ENCODE data around the gene CASP6. TPM values are rescaled to one million over a fixed set of nuclear protein-coding genes. Genes with fewer than 3 reads are reported as not detected.

Gene CASP6
- total and polyA plus RNA-seq, 2 experiments from 2014 or later, result 15.8 to 18.5 TPM

DNA sequence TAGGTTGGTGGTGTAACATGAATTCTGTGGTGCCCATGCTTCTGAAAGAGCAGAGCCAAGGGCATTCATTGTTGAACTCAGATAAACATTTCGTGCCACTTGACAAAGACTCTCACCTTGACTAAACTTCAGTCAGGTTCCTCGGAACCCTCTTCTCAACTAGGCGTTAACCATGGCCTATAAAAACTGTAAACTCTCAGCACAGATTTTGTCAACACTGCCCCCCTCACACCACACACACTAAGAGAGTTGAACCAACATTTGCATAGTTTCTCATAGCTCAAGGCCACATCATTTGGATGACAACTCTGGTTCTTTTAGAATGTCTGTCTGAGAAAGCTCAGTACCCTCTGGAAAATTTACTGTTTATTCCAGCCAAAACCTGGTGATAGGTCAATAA is 28.1 kb downstream of the CASP6 start:
- in situ Hi-C loops (cut with MboI), result no loop called here
- Histone ChIP-seq H3K9ac (no peak overlapping the region), H3K4me3 (no peak overlapping the region), H3K9me2 (ENCODE audit: insufficient read depth) (no peaks in the 10 kb centered on the region), H3K9me3 (ENCODE audit: low read depth) (no peaks in the 10 kb centered on the region), H3K4me2 (ENCODE audit: unreplicated experiment) (no peak overlapping the region), H3K4me1 (ENCODE audit: insufficient read depth) (no peaks in the 10 kb centered on the region), H3K36me3 (ENCODE audit: low read depth) (no peaks in the 10 kb centered on the region), H3K27me3 (replicated peaks; ENCODE audit: insufficient read depth) (no peaks in the 10 kb centered on the region), H2AFZ (no peak overlapping the region), H3K79me2 (ENCODE audit: insufficient read depth) (no peaks in the 10 kb centered on the region), H3F3A (ENCODE audit: insufficient read depth) (no peaks in the 10 kb centered on the region), H3K27ac (no peak overlapping the region), H4K20me1 (ENCODE audit: insufficient read depth) (no peaks in the 10 kb centered on the region)
- no peak for TF ChIP-seq EZH2phosphoT487 (IDR thresholded peaks at IDR 0.05; ENCODE audit: insufficient read depth, low read depth)
- no peak for TF ChIP-seq EZH2 (IDR thresholded peaks at IDR 0.05; ENCODE audit: insufficient read depth, poor library complexity, severe bottlenecking)
- WGBS, 2 experiments (ENCODE audit: low coverage in 1 of 2, low lambda C conversion rate in 2 of 2, missing lambda C conversion rate in 2 of 2), result 75 to 79% methylated on average over 3 of the region's 3 CpGs
- peak; percentile 15 for DNase-seq

DNA sequence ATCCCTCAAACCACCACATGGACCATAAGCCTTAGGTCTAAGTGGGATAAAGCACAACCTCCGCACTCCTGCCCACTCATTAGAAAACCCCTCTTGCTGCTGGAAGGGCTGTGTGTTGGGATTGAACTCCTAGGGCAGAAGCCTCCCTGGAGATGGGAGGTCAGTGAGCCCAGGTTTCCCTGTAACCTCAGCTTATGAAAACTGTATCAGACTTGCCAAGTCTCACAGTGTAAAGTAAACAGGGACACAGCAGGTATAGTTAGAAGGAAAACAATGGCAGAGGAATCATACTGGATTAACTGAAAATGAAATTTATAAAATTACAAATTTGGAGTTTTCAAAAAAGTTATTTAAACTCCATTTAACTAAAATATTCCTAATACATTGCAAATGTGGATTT is 29.9 kb downstream of the CASP6 start:
- Histone ChIP-seq H3K4me2 (ENCODE audit: unreplicated experiment) (no peak overlapping the region), H3K4me3 (no peak overlapping the region), H3K9me3 (ENCODE audit: low read depth) (no peaks in the 10 kb centered on the region), H3K4me1 (ENCODE audit: insufficient read depth) (no peaks in the 10 kb centered on the region), H3K27me3 (replicated peaks; ENCODE audit: insufficient read depth) (no peaks in the 10 kb centered on the region), H3K27ac (no peak overlapping the region), H2AFZ (no peak overlapping the region), H3K9ac (no peak overlapping the region), H3F3A (ENCODE audit: insufficient read depth) (no peaks in the 10 kb centered on the region), H3K9me2 (ENCODE audit: insufficient read depth) (no peaks in the 10 kb centered on the region), H4K20me1 (ENCODE audit: insufficient read depth) (no peaks in the 10 kb centered on the region), H3K36me3 (ENCODE audit: low read depth) (no peaks in the 10 kb centered on the region), H3K79me2 (ENCODE audit: insufficient read depth) (no peaks in the 10 kb centered on the region)
- no peak for DNase-seq
- in situ Hi-C loops (cut with MboI), result no loop called here
- TF ChIP-seq EZH2 (IDR thresholded peaks at IDR 0.05; ENCODE audit: insufficient read depth, poor library complexity, severe bottlenecking) (no peak), EZH2phosphoT487 (IDR thresholded peaks at IDR 0.05; ENCODE audit: insufficient read depth, low read depth) (no peak)
- 92 to 94% methylated on average over 1 of the region's 1 CpG for WGBS, 2 experiments (ENCODE audit: low coverage in 1 of 2, low lambda C conversion rate in 2 of 2, missing lambda C conversion rate in 2 of 2)

DNA sequence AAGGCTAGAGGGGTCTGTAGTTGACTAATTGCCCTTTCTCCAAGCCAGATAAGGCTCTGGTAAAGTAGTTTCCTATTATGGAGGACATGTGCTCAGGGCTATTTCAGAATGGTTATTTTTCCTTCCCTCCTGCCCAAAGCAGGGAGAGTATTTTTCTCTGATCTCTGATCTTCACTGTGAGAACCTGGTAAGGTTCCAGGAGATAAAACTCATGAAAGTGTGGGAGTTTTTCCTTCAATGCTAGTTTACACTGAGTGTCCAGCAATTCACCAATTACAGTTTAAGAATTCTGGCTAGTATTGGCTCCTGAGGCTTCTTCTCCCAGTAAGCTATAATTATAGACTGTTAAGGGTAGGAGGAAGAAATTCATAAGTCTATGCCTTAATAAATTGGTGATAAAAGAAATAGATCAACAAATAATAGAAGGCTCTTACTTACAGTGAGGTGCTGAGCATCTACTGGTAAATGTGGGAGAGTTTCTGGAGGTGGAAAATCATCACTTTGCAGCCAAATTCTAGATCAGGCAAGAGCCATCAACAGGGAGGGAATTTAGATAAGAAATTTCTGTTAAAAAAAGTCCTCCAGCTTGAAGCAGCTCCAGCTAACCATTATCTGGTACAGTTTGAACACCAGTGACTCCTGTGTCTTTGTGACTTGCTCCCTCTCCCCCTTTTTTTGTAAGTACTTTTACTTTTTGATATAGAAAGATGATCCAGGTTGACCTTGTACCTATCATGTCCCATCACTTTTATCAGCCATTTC is 30.9 kb downstream of the CASP6 start:
- Histone ChIP-seq H3K4me3 (no peak overlapping the region), H3K9ac (no peak overlapping the region), H3K36me3 (ENCODE audit: low read depth) (no peaks in the 10 kb centered on the region), H2AFZ (no peak overlapping the region), H3K79me2 (ENCODE audit: insufficient read depth) (no peaks in the 10 kb centered on the region), H3K4me1 (ENCODE audit: insufficient read depth) (no peaks in the 10 kb centered on the region), H4K20me1 (ENCODE audit: insufficient read depth) (no peaks in the 10 kb centered on the region), H3K27ac (no peak overlapping the region), H3F3A (ENCODE audit: insufficient read depth) (no peaks in the 10 kb centered on the region), H3K9me2 (ENCODE audit: insufficient read depth) (no peaks in the 10 kb centered on the region), H3K27me3 (replicated peaks; ENCODE audit: insufficient read depth) (no peaks in the 10 kb centered on the region), H3K4me2 (ENCODE audit: unreplicated experiment) (no peak overlapping the region), H3K9me3 (ENCODE audit: low read depth) (no peaks in the 10 kb centered on the region)
- in situ Hi-C loops (cut with MboI), result no loop called here
- no peak for DNase-seq
- TF ChIP-seq EZH2 (IDR thresholded peaks at IDR 0.05; ENCODE audit: insufficient read depth, poor library complexity, severe bottlenecking) (no peak), EZH2phosphoT487 (IDR thresholded peaks at IDR 0.05; ENCODE audit: insufficient read depth, low read depth) (no peak)

DNA sequence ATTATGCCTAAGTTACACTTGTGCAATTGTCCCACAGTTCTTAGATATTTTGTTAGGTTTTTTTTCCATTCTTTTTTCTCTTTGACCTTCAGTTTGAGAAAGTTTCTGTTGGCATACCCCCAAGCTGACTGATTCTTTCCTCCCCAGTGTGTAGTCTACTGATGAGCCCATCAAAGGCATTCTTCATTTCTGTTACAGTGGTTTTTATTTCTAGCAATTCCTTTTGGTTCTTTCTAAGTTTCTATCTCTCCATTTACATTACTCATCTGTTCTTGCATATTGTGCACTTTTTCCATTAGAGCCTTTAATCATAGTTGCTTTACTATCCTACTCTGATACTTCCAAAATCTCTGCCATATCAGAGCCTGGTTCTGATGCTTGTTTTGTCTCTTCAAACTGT is 31.9 kb downstream of the CASP6 start:
- in situ Hi-C loops (cut with MboI), result no loop called here
- no peak overlapping the region for H3K4me3 ChIP-seq
- TF ChIP-seq EZH2phosphoT487 (IDR thresholded peaks at IDR 0.05; ENCODE audit: insufficient read depth, low read depth) (no peak), EZH2 (IDR thresholded peaks at IDR 0.05; ENCODE audit: insufficient read depth, poor library complexity, severe bottlenecking) (no peak)
- H4K20me1 ChIP-seq (ENCODE audit: insufficient read depth), result no peaks in the 10 kb centered on the region
- no peak overlapping the region for H2AFZ ChIP-seq
- no peaks in the 10 kb centered on the region for H3K9me3 ChIP-seq (ENCODE audit: low read depth)
- DNase-seq, result no peak
- H3K9me2 ChIP-seq (ENCODE audit: insufficient read depth), result no peaks in the 10 kb centered on the region
- H3K27ac ChIP-seq, result no peak overlapping the region
- no peaks in the 10 kb centered on the region for H3K36me3 ChIP-seq (ENCODE audit: low read depth)
- no peaks in the 10 kb centered on the region for H3F3A ChIP-seq (ENCODE audit: insufficient read depth)
- no peaks in the 10 kb centered on the region for H3K79me2 ChIP-seq (ENCODE audit: insufficient read depth)
- no peaks in the 10 kb centered on the region for H3K27me3 ChIP-seq (replicated peaks; ENCODE audit: insufficient read depth)
- H3K4me1 ChIP-seq (ENCODE audit: insufficient read depth), result no peaks in the 10 kb centered on the region
- H3K4me2 ChIP-seq (ENCODE audit: unreplicated experiment), result no peak overlapping the region
- no peak overlapping the region for H3K9ac ChIP-seq
